A549 treated with ZK216348 at 1 μM for 4 hours (cell line): Measurements from ENCODE around the gene SH3RF1. TPM values are rescaled to one million over a fixed set of nuclear protein-coding genes. Genes with fewer than 3 reads are reported as not detected.

Experiments used
- total RNA-seq: library from RNA; stranded (reverse); fragments of 200-300 nt; extraction: Qiagen RNA extraction; gene quantifications from 5 replicates; pipeline ENCODE4 v1.2.3, GENCODE V29; 2022; ENCODE audit warnings: low read depth

The SH3RF1 gene
- 7.8 to 11.3 TPM (median 10.9 TPM) in 5 replicates for total RNA-seq

GRCh38 chr4:169270810-169271691, at the start of gene SH3RF1:
TSS of gene SH3RF1 (minus strand) at chr4:169270956. CDS start at chr4:169269212, 1,744 bp downstream.

